Fibroblast of villous mesenchyme (primary cell): Measurements from ENCODE around the gene NUP155. TPM values are rescaled to one million over a fixed set of nuclear protein-coding genes. Genes with fewer than 3 reads are reported as not detected.

Experiments
- DNase-seq: peaks from one replicate; pipeline ENCODE4 v3.0.0-alpha.2; 2010; ENCODE audit warnings: low read depth
- H3K4me3 ChIP-seq: 2 replicates; pipeline ENCODE4 v1.5.1; 2011; ENCODE audit warnings: low read depth, mild to moderate bottlenecking, low read length
- small RNA-seq: library from RNA; depleted of rRNA; stranded (forward); fragments of <200 nt; gene quantifications from one replicate; pipeline ENCODE3, GENCODE V24; 2012
- total RNA-seq: library from RNA; depleted of rRNA; stranded (reverse); fragments of >200 nt; gene quantifications from 2 replicates; pipeline ENCODE4 v1.2.3, GENCODE V29; 2012
- TF ChIP-seq, protein P1 (sequence below): IDR thresholded peaks from 2 replicates; pipeline ENCODE4 v1.5.1; 2012; ENCODE audit warnings: low read depth, mild to moderate bottlenecking, low read length; ENCODE audit not compliant: insufficient read depth

The NUP155 gene
- total RNA-seq, 1 donor: 41.9 TPM

DNA sequence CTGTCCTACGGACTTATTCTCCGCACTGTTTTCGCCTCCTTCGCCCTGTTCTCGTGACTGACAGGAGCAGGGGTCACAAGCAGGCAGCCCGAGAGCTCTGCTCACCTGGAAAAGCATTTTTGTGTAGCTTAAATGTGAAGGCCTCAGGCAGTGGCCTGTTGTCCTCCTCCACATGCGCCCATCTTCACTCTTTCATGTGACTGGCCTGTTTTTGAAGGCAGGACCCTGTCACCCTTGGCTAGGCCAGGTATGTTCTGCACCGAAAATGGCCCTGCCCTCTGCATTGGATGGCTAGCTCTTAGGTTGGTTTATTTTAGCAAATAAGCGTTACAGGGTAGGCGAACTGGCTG lies 121.1 kb downstream of the NUP155 start:
- TF ChIP-seq, protein P1, sequence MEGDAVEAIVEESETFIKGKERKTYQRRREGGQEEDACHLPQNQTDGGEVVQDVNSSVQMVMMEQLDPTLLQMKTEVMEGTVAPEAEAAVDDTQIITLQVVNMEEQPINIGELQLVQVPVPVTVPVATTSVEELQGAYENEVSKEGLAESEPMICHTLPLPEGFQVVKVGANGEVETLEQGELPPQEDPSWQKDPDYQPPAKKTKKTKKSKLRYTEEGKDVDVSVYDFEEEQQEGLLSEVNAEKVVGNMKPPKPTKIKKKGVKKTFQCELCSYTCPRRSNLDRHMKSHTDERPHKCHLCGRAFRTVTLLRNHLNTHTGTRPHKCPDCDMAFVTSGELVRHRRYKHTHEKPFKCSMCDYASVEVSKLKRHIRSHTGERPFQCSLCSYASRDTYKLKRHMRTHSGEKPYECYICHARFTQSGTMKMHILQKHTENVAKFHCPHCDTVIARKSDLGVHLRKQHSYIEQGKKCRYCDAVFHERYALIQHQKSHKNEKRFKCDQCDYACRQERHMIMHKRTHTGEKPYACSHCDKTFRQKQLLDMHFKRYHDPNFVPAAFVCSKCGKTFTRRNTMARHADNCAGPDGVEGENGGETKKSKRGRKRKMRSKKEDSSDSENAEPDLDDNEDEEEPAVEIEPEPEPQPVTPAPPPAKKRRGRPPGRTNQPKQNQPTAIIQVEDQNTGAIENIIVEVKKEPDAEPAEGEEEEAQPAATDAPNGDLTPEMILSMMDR: no peak
- H3K4me3 ChIP-seq: peak overlapping the region; percentile 77
- no peak for DNase-seq

DNA sequence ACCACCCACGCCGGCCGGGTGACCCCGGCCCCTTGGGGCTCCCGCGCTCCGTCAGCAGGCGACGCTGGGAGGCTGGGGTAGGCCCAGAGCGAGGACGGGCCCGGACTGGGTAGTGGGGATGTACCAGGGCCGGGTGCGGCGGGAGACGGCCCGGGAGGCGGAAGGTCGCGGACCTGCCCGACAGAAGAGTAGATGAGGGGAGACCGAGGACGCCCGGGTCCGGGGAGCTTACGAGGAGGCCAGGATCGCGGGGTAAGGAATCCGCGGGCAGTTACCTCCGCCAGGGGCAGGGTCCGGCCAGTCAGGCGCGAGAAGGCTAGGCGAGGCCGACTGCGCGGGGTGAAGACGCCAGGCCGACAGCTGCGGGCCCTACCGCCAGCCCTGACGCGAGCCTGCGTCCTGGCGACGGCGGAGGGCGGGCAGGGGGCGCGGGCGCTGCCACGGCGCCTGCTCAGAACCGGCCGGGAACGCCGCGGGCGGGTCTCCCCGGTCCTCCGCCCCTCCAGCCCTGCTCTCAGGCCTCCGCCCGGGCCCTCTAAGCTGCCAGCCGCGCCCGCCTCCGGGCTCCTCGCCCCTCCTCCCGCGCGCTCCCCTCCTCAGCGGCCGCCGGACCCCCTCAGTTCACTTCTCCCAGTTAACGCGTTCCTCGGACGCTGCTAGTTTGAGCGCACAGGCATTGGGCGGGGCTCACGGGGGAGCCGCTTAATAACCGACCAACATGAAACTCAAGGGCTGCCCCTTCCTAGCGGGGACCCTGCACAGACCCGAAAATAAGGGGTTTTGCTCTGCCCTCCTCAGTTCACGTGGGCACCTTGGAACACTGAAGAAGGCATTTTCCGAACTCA lies 121.7 kb downstream of the NUP155 start, which contains the start of gene CPLANE1:
TSS of gene CPLANE1 (minus strand) at position 407 of the 845 bp plus-strand sequence. CDS start 1,678 bp downstream, outside the sequence.
- H3K4me3 ChIP-seq: peak within 1 kb of the TSS; percentile 77
- TF ChIP-seq, protein P1: no peak
- peak; percentile 84 for DNase-seq

DNA sequence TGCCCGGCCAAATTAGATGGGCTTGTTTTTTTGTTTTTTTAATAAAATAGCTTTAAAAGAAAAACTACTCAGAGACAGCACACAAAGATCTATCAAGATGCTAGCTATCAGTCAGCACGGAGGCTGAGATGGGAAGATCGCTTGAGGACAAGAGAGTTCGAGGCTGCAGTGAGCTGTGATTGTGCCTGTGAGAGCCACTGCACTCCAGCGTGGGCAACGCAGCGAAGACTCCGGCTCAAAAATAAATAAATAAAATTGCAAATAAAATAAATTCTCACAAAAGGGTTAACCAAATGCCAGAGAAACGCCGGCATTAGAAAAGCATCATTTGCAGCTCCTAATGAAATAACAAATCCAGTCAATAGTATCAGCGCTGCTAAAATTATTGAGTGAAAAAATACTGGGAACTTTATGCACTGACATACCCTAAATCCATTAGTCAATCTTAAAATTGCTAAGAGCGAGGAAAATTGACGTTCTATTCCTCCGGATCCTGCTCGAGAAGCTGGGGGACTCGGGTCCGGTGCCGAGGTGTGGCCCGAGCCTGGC lies 122.4 kb downstream of the NUP155 start:
- peak overlapping the region; percentile 77 for H3K4me3 ChIP-seq
- TF ChIP-seq, protein P1: no peak
- no peak for DNase-seq

DNA sequence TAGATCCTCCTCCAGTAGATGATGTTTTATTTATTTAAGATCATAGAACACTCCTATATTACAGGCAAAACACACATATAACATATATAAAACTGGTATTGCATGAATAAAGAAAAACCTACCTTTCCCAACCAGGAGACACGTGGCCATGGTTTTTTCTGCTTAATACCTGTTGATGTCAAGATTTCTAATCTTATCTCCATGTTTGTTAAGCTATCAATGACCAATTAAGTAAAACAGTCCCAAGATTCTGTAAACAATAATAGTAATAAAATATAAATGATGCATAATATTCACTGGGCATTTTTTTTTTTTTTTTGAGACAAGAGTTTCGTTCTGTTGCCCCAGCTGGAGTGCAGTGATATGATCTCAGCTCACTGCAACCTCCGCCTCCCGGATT lies 123.4 kb downstream of the NUP155 start:
- TF ChIP-seq, protein P1: no peak
- H3K4me3 ChIP-seq: no peak overlapping the region
- DNase-seq: no peak

DNA sequence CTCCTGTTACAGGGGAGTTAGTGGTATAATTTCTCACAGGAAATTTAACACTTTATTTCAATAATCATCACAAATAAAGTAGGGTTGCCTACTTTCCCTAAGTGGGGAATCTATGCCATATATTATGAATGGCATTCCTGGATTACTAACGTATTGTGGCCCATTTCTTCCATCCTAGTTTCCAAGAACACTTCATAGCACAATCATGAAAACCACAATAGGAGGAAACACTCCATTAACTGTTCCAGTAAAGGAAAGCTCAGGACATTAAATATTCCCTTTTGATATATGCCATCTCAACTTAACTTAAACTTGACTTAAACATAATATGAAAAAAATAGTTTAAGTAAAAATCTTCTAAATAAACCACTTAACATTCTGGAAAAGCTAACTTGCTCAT lies 123.9 kb downstream of the NUP155 start:
- no peak overlapping the region for H3K4me3 ChIP-seq
- no peak for DNase-seq
- TF ChIP-seq, protein P1: no peak

Small RNA genes within 50 kb of the gene (small RNA-seq; reads per million reads assigned to genes)
- gene RNU7-75P: not detected

Other genes with a start within 250 kb of the NUP155 start
- gene CPLANE1, start 121.7 kb downstream of the NUP155 start, total RNA-seq: 31.9 and 39.7 TPM in 2 replicates
- 23.5 and 29.4 TPM in 2 replicates for gene WDR70, start 8.2 kb upstream of the NUP155 start, total RNA-seq